Psoas muscle (tissue), 8 donors: ENCODE measurements around the gene AGPAT4. TPM values are rescaled to one million over a fixed set of nuclear protein-coding genes. Genes with fewer than 3 reads are reported as not detected.
"Not testable (repeated sequence)": the region's sequence is repeated elsewhere in the genome, so short reads cannot be mapped to it uniquely, and the experiment has no call there.

Source experiments
- ATAC-seq, 4 donors: fragments of 200-7000 bp; cut with Tn5 transposase; one replicate each; pipeline ENCODE4 v1.9.1; 2020; ENCODE audit warnings: moderate library complexity in 3 of 4, mild to moderate bottlenecking in 2 of 4
- DNase-seq, 2 donors: peaks; one replicate each; pipeline ENCODE4 v3.0.0-alpha.2; 2020
- H3K27ac ChIP-seq: fragments of 200-600 bp; one replicate; pipeline ENCODE4 v1.8.0; 2022
- H3K27me3 ChIP-seq, 3 donors: fragments of 200-600 bp in 1 of 3; one replicate each; pipeline versions ENCODE4 v1.6.1 to v1.8.0; 2013 to 2022; ENCODE audit warnings: low read length in 2 of 3, mild to moderate bottlenecking in 2 of 3, moderate library complexity in 1 of 3; ENCODE audit not compliant: insufficient read depth in 3 of 3
- H3K36me3 ChIP-seq, 2 donors: fragments of 200-600 bp in 1 of 2; one replicate each; pipeline versions ENCODE4 v1.6.1 to v1.8.0; 2013 to 2022; ENCODE audit warnings: low read depth in 1 of 2, mild to moderate bottlenecking in 1 of 2, moderate library complexity in 1 of 2; ENCODE audit not compliant: insufficient read depth in 1 of 2
- H3K4me1 ChIP-seq: fragments of 200-600 bp; one replicate; pipeline ENCODE4 v1.8.0; 2022
- H3K4me3 ChIP-seq: fragments of 200-600 bp; one replicate; pipeline ENCODE4 v1.8.0; 2022; ENCODE audit warnings: mild to moderate bottlenecking
- H3K9me3 ChIP-seq: fragments of 200-600 bp; one replicate; pipeline ENCODE4 v1.8.0; 2022
- WGBS, 3 donors: extraction: QIAGEN DNeasy Blood & Tissue Kit; methylation state at CpG; one replicate each; pipeline versions ENCODE4 v1.1.6 to v1.1.7; 2013; 5-methylcytosine and 5-hydroxymethylcytosine counted together
- intact Hi-C, 2 donors: fragments of 100-400 bp; cut with DNase I; formaldehyde crosslinking; loops; one replicate each; pipeline versions ENCODE4 v1.11.0 to v1.14.2; 2022
- polyA plus RNA-seq, 3 donors: library from polyadenylated mRNA; stranded (reverse); fragments of 200-250 nt; gene quantifications; one replicate each; pipeline ENCODE4 v1.2.3, GENCODE V29; 2013
- total RNA-seq, 4 donors: library from RNA; stranded (reverse); fragmentation: NEBNext Ultra II Directional in 2 of 4; extraction: Animal tissue kit (Norgen Biotek cat#: 25700) in 2 of 4; gene quantifications; one replicate each; pipeline versions ENCODE4 v1.2.1 to v1.2.4, GENCODE V29; 2021 to 2023
- TF ChIP-seq, protein P1 (sequence below): fragments of 200-600 bp; IDR thresholded peaks from one replicate; pipeline ENCODE4 v1.8.0; 2022; ENCODE audit warnings: antibody characterized with exemption
- donor health status: healthy with polysubstance abuse.
- donor health status: DM: no; HTN: no; CAD: no; lungs with moderate emphysema.
- donor health status: Bipolar disorder and iron deficiency.
- donor health status: healthy.
- donor health status: DM: yes; HTN: yes; CAD: no.
- donor health status: DM: no; HTN: no; CAD: no.
- donor health status: DM: no; HTN: no; CAD: no.
- donor health status: DM: yes; HTN: yes; CAD: no.

The AGPAT4 gene
- total and polyA plus RNA-seq, 7 donors, result 0.18 to 1.7 (median 0.59) TPM

- H3K9me3 ChIP-seq, result no peaks in the 10 kb centered on the region
- H3K4me1 ChIP-seq, result no peaks in the 10 kb centered on the region
- intact Hi-C loops, result no loop called here
- ATAC-seq (no peak), DNase-seq (no peak)
- 90 to 93% (median 91%) methylated on average over 6 of the region's 6 CpGs for WGBS, 3 donors
- no peaks in the 10 kb centered on the region for H3K36me3 ChIP-seq
- peaks cover 0 to 3% (median 0%) of the 10 kb centered on the region in 3 donors for H3K27me3 ChIP-seq
- H3K27ac ChIP-seq, result no peak overlapping the region
- no peak overlapping the region for H3K4me3 ChIP-seq
- TF ChIP-seq, protein P1, sequence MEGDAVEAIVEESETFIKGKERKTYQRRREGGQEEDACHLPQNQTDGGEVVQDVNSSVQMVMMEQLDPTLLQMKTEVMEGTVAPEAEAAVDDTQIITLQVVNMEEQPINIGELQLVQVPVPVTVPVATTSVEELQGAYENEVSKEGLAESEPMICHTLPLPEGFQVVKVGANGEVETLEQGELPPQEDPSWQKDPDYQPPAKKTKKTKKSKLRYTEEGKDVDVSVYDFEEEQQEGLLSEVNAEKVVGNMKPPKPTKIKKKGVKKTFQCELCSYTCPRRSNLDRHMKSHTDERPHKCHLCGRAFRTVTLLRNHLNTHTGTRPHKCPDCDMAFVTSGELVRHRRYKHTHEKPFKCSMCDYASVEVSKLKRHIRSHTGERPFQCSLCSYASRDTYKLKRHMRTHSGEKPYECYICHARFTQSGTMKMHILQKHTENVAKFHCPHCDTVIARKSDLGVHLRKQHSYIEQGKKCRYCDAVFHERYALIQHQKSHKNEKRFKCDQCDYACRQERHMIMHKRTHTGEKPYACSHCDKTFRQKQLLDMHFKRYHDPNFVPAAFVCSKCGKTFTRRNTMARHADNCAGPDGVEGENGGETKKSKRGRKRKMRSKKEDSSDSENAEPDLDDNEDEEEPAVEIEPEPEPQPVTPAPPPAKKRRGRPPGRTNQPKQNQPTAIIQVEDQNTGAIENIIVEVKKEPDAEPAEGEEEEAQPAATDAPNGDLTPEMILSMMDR, result no peak
Observed at GRCh38 chr6:161313940-161314509, 40.2 kb upstream of the AGPAT4 start.

GRCh38 chr6:161313475-161313874 is 39.6 kb upstream of the AGPAT4 start:
- not testable (repeated sequence) for DNase-seq

DNA sequence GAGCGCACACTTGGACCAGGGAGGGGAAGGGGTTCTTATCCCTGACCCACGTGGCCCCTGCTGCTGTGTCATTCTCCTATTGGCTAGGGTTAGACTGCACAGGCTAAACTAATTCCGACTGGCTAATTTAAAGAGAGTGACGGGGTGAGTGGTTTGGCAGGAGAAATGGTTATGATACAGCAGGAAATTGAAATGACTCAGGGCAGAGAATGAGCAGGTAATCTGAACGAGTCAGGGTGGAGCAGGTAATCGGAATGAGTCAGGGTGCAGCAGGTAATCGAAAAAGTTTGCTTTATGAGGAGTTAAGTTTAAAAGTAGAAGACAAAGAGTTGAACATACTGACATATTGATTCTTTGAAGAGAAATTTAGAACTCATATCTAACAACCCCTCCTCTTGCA is 35.9 kb upstream of the AGPAT4 start:
- DNase-seq, result not testable (repeated sequence)

More at GRCh38 chr6:161313475-161313874, 39.6 kb upstream of the AGPAT4 start:
- WGBS, 3 donors, result 56 to 66% (median 59%) methylated on average over 3 of the region's 3 CpGs
- H3K4me3 ChIP-seq, ATAC-seq, H3K9me3 ChIP-seq, H3K27ac ChIP-seq, H3K36me3 ChIP-seq, intact Hi-C loops, H3K4me1 ChIP-seq, H3K27me3 ChIP-seq: not testable (repeated sequence)

DNA sequence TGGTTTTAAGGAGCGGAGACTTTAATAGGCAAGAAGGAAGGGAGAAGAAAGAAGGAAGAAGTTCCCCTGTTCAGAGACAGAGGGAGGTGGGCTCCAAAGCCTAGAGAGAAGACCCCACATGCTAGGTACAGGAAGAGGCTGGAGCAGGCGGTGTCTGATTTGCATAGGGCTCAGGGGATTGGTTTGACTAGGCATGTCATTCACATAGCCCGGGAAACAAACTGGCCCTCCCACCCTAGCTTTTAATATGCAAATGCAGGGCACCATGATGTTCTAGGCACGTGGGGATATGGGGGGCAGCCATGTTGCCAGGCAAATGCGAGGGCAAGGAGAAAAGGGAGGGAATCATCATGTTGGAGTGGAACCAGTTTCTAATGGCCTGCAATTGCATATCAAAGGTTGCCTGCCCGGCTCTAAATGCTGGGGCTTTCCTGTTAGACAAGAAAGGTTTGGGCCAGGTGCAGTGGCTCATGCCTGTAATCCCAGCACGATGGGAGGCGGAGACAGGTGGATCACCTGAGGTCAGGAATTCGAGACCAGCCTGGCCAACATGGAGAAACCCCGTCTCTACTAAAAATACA is 34.3 kb upstream of the AGPAT4 start:
- no peaks in the 10 kb centered on the region for H3K36me3 ChIP-seq
- no peak overlapping the region for H3K4me3 ChIP-seq
- intact Hi-C loops, result no loop called here
- peaks cover 0 to 3% (median 0%) of the 10 kb centered on the region in 3 donors for H3K27me3 ChIP-seq
- WGBS, 3 donors, result 77 to 83% (median 77%) methylated on average over 10 of the region's 10 CpGs
- ATAC-seq (no peak), DNase-seq (no peak)
- no peak overlapping the region for H3K27ac ChIP-seq
- no peaks in the 10 kb centered on the region for H3K4me1 ChIP-seq
- TF ChIP-seq, protein P1, result no peak
- no peaks in the 10 kb centered on the region for H3K9me3 ChIP-seq

More for the DNA sequence above, 35.9 kb upstream of the AGPAT4 start:
- intact Hi-C loops, H3K9me3 ChIP-seq, ATAC-seq, H3K4me3 ChIP-seq, H3K4me1 ChIP-seq, H3K27ac ChIP-seq, H3K36me3 ChIP-seq, H3K27me3 ChIP-seq: not testable (repeated sequence)
- WGBS, 3 donors, result 80 to 82% (median 82%) methylated on average over 7 of the region's 7 CpGs

GRCh38 chr6:161305860-161306259 is 32.0 kb upstream of the AGPAT4 start:
- TF ChIP-seq, protein P1, result no peak
- Histone ChIP-seq H3K36me3 (no peaks in the 10 kb centered on the region), H3K27me3 (no peaks in the 10 kb centered on the region), H3K4me3 (no peak overlapping the region), H3K27ac (no peak overlapping the region), H3K9me3 (no peaks in the 10 kb centered on the region), H3K4me1 (no peaks in the 10 kb centered on the region)
- intact Hi-C loops, result no loop called here
- no peak for DNase-seq
- WGBS, 3 donors, result 30 to 34% (median 33%) methylated on average over 4 of the region's 4 CpGs
- ATAC-seq, result no peak
